ENCODE results near the gene DDX39A. TPM values are rescaled to one million over a fixed set of nuclear protein-coding genes. Genes with fewer than 3 reads are reported as not detected.
"Not testable (repeated sequence)": the region's sequence is repeated elsewhere in the genome, so short reads cannot be mapped to it uniquely, and the experiment has no call there.

Gene DDX39A
- total RNA-seq, 2 experiments from 2014 or later = 296 to 299 TPM

- peak in 3 of 14 experiments; percentile 36 to 74 (median 64) for DNase-seq
- POLR2A ChIA-PET = interaction anchor here (0.6 to 1.4 kb wide), 2 partner anchors 36 to 306 kb away, joined by 3 read pairs; no protein-coding TSS in a partner anchor
These were observed 16.6 kb downstream of the DDX39A start for GRCh38 chr19:14402332-14403144.

GRCh38 chr19:14401468-14402195, 17.5 kb downstream of the DDX39A start:
- peaks cover 90% of the 10 kb centered on the region for H3K36me3 Mint-ChIP-seq (ENCODE audit: low read depth)
- peak overlapping the region; percentile 48 for H3K4me3 Mint-ChIP-seq
- H3K27me3 Mint-ChIP-seq = no peaks in the 10 kb centered on the region
- peaks cover 16% of the 10 kb centered on the region for H3K4me1 Mint-ChIP-seq (ENCODE audit: low read depth)
- DNase-seq (peak in 2 of 14 experiments; percentile 29 to 45), ATAC-seq (ENCODE audit: poor library complexity) (no peak)
- H3K27ac Mint-ChIP-seq = peak overlapping the region; percentile 75
- peaks cover 35% of the 10 kb centered on the region for H3K4me1 ChIP-seq (ENCODE audit: insufficient read depth, low read length)
- CTCF ChIA-PET = interaction anchor here (11.4 kb wide), 1 partner anchor 38 kb away, joined by 93 read pairs; no protein-coding TSS in a partner anchor
- POLR2A ChIA-PET = interaction anchor here (1.7 kb wide), 1 partner anchor 20 kb away, joined by 9 read pairs; the partner anchor contains the start of gene ADGRE5
- no peak overlapping the region for H3K4me3 ChIP-seq (ENCODE audit: low read length)
- H3K9me3 ChIP-seq (ENCODE audit: control insufficient read depth in 1 of 2, insufficient read depth in 1 of 2, low read length in 2 of 2) = peaks cover 0 to 7% of the 10 kb centered on the region in 2 experiments
- H3K27me3 ChIP-seq (ENCODE audit: control insufficient read depth in 1 of 2, insufficient read depth in 2 of 2, low read length in 2 of 2) = no peaks in the 10 kb centered on the region
- H3K36me3 ChIP-seq (ENCODE audit: insufficient read depth, low read length) = peaks cover 90% of the 10 kb centered on the region
- H3K27ac ChIP-seq (ENCODE audit: low read depth in 1 of 2, low read length in 2 of 2) = peak overlapping the region in 1 of 2 donors; percentile 21
- intact Hi-C loops (cut with DNase I, micrococcal nuclease) = loop anchor here in 1 of 2 experiments (2.0 kb wide), 1 partner anchor 17 kb away; no protein-coding TSS in a partner anchor
- no peak for TF ChIP-seq CTCF (IDR thresholded peaks at IDR 0.05)
- H3K9me3 Mint-ChIP-seq = no peaks in the 10 kb centered on the region

More at GRCh38 chr19:14402332-14403144, 16.6 kb downstream of the DDX39A start:
- peaks cover 16% of the 10 kb centered on the region for H3K4me1 Mint-ChIP-seq (ENCODE audit: low read depth)
- no peaks in the 10 kb centered on the region for H3K27me3 Mint-ChIP-seq
- no peaks in the 10 kb centered on the region for H3K27me3 ChIP-seq (ENCODE audit: control insufficient read depth in 1 of 2, insufficient read depth in 2 of 2, low read length in 2 of 2)
- intact Hi-C loops (cut with DNase I, micrococcal nuclease) = no loop called here
- CTCF ChIA-PET = interaction anchor here (11.4 kb wide), 1 partner anchor 39 kb away, joined by 93 read pairs; no protein-coding TSS in a partner anchor
- TF ChIP-seq CTCF (IDR thresholded peaks at IDR 0.05) = no peak
- no peak overlapping the region for H3K4me3 Mint-ChIP-seq
- ATAC-seq (ENCODE audit: poor library complexity) = no peak
- H3K27ac Mint-ChIP-seq = peak overlapping the region; percentile 75
- peaks cover 0 to 7% of the 10 kb centered on the region in 2 experiments for H3K9me3 ChIP-seq (ENCODE audit: control insufficient read depth in 1 of 2, insufficient read depth in 1 of 2, low read length in 2 of 2)
- peaks cover 92% of the 10 kb centered on the region for H3K36me3 Mint-ChIP-seq (ENCODE audit: low read depth)
- no peak overlapping the region for H3K27ac ChIP-seq (ENCODE audit: low read depth in 1 of 2, low read length in 2 of 2)
- no peak overlapping the region for H3K4me3 ChIP-seq (ENCODE audit: low read length)
- H3K36me3 ChIP-seq (ENCODE audit: insufficient read depth, low read length) = peaks cover 92% of the 10 kb centered on the region
- H3K9me3 Mint-ChIP-seq = no peaks in the 10 kb centered on the region
- H3K4me1 ChIP-seq (ENCODE audit: insufficient read depth, low read length) = peaks cover 41% of the 10 kb centered on the region

- H3K27ac Mint-ChIP-seq = peak overlapping the region; percentile 75
- DNase-seq = peak in 3 of 14 experiments; percentile 30 to 49 (median 37)
- POLR2A ChIA-PET = interaction anchor here (1.7 kb wide), 1 partner anchor 19 kb away, joined by 9 read pairs; the partner anchor contains the start of gene ADGRE5
- no peaks in the 10 kb centered on the region for H3K9me3 Mint-ChIP-seq
- CTCF ChIA-PET = interaction anchor here (1.9 to 11.4 kb wide), 2 partner anchors 20 to 37 kb away, joined by 4 to 93 read pairs; partner anchors contain the start of gene ADGRE5
- no peaks in the 10 kb centered on the region for H3K27me3 Mint-ChIP-seq
- Histone ChIP-seq H3K27me3 (ENCODE audit: control insufficient read depth in 1 of 2, insufficient read depth in 2 of 2, low read length in 2 of 2) (no peaks in the 10 kb centered on the region), H3K27ac (ENCODE audit: low read depth in 1 of 2, low read length in 2 of 2) (peak overlapping the region in 1 of 2 donors; percentile 21), H3K4me3 (ENCODE audit: low read length) (no peak overlapping the region), H3K9me3 (ENCODE audit: control insufficient read depth in 1 of 2, insufficient read depth in 1 of 2, low read length in 2 of 2) (peaks cover 0 to 7% of the 10 kb centered on the region in 2 experiments), H3K4me1 (ENCODE audit: insufficient read depth, low read length) (peaks cover 29% of the 10 kb centered on the region), H3K36me3 (ENCODE audit: insufficient read depth, low read length) (peaks cover 91% of the 10 kb centered on the region)
- no peak for TF ChIP-seq CTCF (IDR thresholded peaks at IDR 0.05)
- peaks cover 16% of the 10 kb centered on the region for H3K4me1 Mint-ChIP-seq (ENCODE audit: low read depth)
- H3K36me3 Mint-ChIP-seq (ENCODE audit: low read depth) = peaks cover 90% of the 10 kb centered on the region
- ATAC-seq (ENCODE audit: poor library complexity) = peak; percentile 6
- intact Hi-C loops (cut with DNase I, micrococcal nuclease) = loop anchor here in 1 of 2 experiments (2.0 kb wide), 1 partner anchor 16 kb away; no protein-coding TSS in a partner anchor
- no peak overlapping the region for H3K4me3 Mint-ChIP-seq
These were observed 18.1 kb downstream of the DDX39A start for GRCh38 chr19:14400951-14401431.

- POLR2A ChIA-PET = interaction anchor here (1.2 kb wide), 1 partner anchor 16 kb away, joined by 4 read pairs; the partner anchor contains the start of gene ADGRE5
These were observed 22.0 kb downstream of the DDX39A start for GRCh38 chr19:14397168-14397567.

More at GRCh38 chr19:14397168-14397567, 22.0 kb downstream of the DDX39A start:
- H3K9me3 Mint-ChIP-seq; intact Hi-C loops (cut with DNase I, micrococcal nuclease); H3K27me3 Mint-ChIP-seq; H3K4me3 Mint-ChIP-seq; H3K27me3 ChIP-seq (ENCODE audit: control insufficient read depth in 1 of 2, insufficient read depth in 2 of 2, low read length in 2 of 2); ATAC-seq (ENCODE audit: poor library complexity); H3K4me3 ChIP-seq (ENCODE audit: low read length); DNase-seq; H3K27ac ChIP-seq (ENCODE audit: low read depth in 1 of 2, low read length in 2 of 2); H3K9me3 ChIP-seq (ENCODE audit: control insufficient read depth in 1 of 2, insufficient read depth in 1 of 2, low read length in 2 of 2); CTCF ChIA-PET: not testable (repeated sequence)
- H3K36me3 ChIP-seq (ENCODE audit: insufficient read depth, low read length) = peaks cover 92% of the 10 kb centered on the region
- Mint-ChIP-seq H3K27ac (peak overlapping the region; percentile 67), H3K4me1 (ENCODE audit: low read depth) (peaks cover 14% of the 10 kb centered on the region), H3K36me3 (ENCODE audit: low read depth) (peaks cover 88% of the 10 kb centered on the region)
- peaks cover 22% of the 10 kb centered on the region for H3K4me1 ChIP-seq (ENCODE audit: insufficient read depth, low read length)
